ENCODE measurements around the gene ZNF277. TPM values are rescaled to one million over a fixed set of nuclear protein-coding genes. Genes with fewer than 3 reads are reported as not detected.
A peak's percentile ranks its signal among the peaks of the same experiment; 100 is the strongest.

ZNF277 gene
- total RNA-seq, 2 experiments from 2014 or later, result 21.2 to 21.6 TPM

DNA sequence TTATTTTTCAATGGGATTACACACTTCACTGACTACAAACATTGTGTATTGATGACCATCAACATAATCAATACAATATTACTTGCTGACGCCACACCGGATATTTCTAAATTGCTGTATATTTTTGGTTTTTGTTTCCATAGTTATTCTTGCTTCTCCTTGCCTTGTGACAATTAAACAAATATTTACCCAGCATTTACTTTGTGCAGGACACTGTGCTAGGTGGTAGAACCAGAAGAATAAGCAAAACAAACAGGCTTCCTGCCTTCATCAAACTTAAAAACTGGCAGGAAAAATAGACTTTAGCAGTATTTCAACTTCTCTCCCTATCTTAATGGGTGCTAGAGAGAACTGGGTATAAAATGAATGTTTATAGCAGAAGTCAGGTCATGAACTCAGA lies 50.6 kb downstream of the ZNF277 start:
- POLR2A ChIA-PET, result no interaction called here
- Mint-ChIP-seq H3K27me3 (no peaks in the 10 kb centered on the region), H3K4me3 (no peak overlapping the region), H3K27ac (no peak overlapping the region), H3K4me1 (peaks cover 9% of the 10 kb centered on the region), H3K9me3 (no peaks in the 10 kb centered on the region), H3K36me3 (peaks cover 1% of the 10 kb centered on the region)
- no peak for DNase-seq
- ATAC-seq (ENCODE audit: low read depth), result no peak

DNA sequence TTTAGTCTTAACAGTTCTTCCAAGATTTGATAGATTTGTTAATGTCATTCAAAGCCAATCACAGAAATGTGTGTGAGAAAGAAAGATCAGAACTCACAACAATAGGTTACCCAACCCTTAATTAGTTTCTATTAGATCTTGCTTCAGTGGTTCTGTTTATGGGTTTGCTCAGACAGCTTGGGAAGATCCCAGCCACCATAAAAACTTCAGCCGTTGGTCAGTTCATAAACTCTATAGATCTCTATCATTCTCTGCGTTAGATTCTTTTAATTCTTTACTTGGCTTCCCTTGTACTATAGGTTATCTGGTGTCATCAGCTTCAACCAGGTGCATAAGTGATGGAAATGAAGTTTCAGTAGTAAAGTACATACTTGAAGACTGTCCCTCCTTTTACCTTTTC lies 54.4 kb downstream of the ZNF277 start:
- no peak overlapping the region for H3K4me3 Mint-ChIP-seq

DNA sequence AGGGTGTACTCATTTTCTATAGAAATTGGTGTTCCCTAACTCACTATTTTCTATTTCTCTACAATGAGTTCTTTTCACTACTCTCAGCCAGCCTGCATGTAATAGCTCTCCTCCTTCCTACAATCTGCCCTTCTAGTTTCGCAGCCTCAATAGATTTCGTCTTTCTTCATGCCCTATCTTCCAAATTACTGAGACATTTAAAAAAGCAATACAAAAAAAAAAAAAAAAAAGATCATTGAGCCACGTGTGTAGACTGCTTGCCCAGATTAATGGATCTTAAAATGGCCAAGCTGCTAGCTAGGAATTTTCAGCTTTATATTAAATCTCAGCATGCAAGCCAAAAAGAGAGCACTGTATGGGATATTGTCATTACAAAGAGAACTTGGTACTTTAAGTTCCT lies 55.5 kb downstream of the ZNF277 start:
- ATAC-seq (ENCODE audit: low read depth), result no peak
- H3K27ac Mint-ChIP-seq, result no peak overlapping the region
- POLR2A ChIA-PET, result no interaction called here

More for the DNA sequence above, 54.4 kb downstream of the ZNF277 start:
- POLR2A ChIA-PET, result no interaction called here
- peaks cover 1% of the 10 kb centered on the region for H3K36me3 Mint-ChIP-seq
- ATAC-seq (ENCODE audit: low read depth), result no peak
- H3K9me3 Mint-ChIP-seq, result no peaks in the 10 kb centered on the region
- H3K27me3 Mint-ChIP-seq, result no peaks in the 10 kb centered on the region
- H3K27ac Mint-ChIP-seq, result no peak overlapping the region
- H3K4me1 Mint-ChIP-seq, result peaks cover 4% of the 10 kb centered on the region
- DNase-seq, result no peak

DNA sequence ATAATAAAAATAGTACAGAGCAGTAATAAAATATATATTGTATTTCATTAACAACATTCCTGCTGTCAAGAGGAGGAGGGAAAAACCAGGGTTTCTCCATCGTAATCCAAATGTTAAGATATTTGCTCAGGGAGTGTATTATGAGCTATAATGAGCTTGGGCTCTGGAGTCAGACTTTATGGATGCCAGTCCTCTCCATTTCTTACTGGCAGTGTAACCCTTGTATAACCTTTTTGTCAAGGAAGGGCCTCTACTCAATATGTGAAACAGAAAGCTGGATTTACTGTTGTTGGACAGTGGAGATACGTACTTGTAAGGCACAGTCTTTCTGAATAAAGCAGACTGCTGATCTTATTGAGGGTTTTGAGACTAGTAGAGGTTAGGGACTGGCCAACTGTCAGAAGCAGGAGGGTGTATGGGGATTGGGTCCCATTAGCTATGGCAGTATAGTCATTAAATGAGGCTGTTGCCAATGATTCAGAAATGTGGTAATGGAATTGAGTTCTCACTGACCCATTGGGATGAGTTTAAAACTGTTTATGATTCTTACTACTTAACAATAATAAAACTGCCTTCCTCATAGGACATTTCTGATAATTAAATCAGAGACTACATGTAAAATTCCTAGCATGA lies 56.5 kb downstream of the ZNF277 start:
- POLR2A ChIA-PET, result no interaction called here
- Mint-ChIP-seq H3K9me3 (no peaks in the 10 kb centered on the region), H3K4me1 (peaks cover 7% of the 10 kb centered on the region), H3K27me3 (no peaks in the 10 kb centered on the region), H3K27ac (no peak overlapping the region), H3K4me3 (no peak overlapping the region), H3K36me3 (peaks cover 1% of the 10 kb centered on the region)
- DNase-seq, result no peak
- ATAC-seq (ENCODE audit: low read depth), result no peak

More for the DNA sequence above, 55.5 kb downstream of the ZNF277 start:
- no peak for DNase-seq
- H3K4me3 Mint-ChIP-seq, result no peak overlapping the region
- H3K9me3 Mint-ChIP-seq, result no peaks in the 10 kb centered on the region
- H3K36me3 Mint-ChIP-seq, result peaks cover 1% of the 10 kb centered on the region
- no peaks in the 10 kb centered on the region for H3K27me3 Mint-ChIP-seq
- peaks cover 7% of the 10 kb centered on the region for H3K4me1 Mint-ChIP-seq

DNA sequence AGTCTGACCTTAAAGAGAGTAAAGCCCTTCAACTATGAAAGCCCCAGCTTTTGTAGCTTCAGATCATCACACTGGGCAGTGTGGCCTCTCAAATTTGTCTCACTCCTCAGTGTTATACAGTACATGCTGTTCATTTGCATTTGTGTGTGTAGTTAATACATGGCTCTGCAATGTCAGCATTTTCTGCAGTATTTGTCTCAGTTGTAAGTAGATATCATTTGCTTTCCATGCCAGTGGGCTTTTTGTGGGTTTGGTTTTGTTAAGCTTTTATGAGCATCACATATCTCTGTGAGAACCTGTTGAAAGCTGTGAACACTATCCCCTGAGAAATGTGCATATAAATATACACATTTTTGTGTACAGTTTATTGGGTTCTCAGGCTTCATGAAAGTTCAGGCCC lies 57.0 kb downstream of the ZNF277 start:
- H3K9me3 Mint-ChIP-seq, result no peaks in the 10 kb centered on the region
- POLR2A ChIA-PET, result no interaction called here
- no peaks in the 10 kb centered on the region for H3K27me3 Mint-ChIP-seq
- no peak overlapping the region for H3K27ac Mint-ChIP-seq
- ATAC-seq (ENCODE audit: low read depth), result no peak
- DNase-seq, result no peak
- peaks cover 7% of the 10 kb centered on the region for H3K4me1 Mint-ChIP-seq
- peaks cover 1% of the 10 kb centered on the region for H3K36me3 Mint-ChIP-seq
- H3K4me3 Mint-ChIP-seq, result no peak overlapping the region

DNA sequence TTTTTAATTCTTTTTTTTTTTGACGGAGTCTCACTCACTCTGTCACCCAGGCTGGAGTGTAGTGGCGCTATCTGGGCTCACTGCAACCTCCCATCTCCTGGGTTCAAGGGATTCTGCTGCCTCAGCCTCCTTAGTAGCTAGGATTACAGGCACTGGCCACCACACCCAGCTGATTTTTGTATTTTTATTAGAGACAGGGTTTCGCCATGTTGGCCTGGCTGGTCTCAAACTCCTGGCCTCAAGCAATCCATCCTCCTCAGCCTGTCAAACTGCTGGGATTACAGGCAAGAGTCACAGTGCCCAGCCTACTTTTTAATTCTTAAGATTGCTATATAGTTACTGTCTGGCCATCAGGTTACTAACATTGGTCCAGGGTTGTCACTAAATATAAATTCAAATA lies 59.6 kb downstream of the ZNF277 start:
- Mint-ChIP-seq H3K27ac (no peak overlapping the region), H3K36me3 (peaks cover 1% of the 10 kb centered on the region), H3K4me1 (peaks cover 5% of the 10 kb centered on the region), H3K9me3 (no peaks in the 10 kb centered on the region), H3K4me3 (no peak overlapping the region), H3K27me3 (no peaks in the 10 kb centered on the region)
- no peak for DNase-seq
- POLR2A ChIA-PET, result no interaction called here
- no peak for ATAC-seq (ENCODE audit: low read depth)

DNA sequence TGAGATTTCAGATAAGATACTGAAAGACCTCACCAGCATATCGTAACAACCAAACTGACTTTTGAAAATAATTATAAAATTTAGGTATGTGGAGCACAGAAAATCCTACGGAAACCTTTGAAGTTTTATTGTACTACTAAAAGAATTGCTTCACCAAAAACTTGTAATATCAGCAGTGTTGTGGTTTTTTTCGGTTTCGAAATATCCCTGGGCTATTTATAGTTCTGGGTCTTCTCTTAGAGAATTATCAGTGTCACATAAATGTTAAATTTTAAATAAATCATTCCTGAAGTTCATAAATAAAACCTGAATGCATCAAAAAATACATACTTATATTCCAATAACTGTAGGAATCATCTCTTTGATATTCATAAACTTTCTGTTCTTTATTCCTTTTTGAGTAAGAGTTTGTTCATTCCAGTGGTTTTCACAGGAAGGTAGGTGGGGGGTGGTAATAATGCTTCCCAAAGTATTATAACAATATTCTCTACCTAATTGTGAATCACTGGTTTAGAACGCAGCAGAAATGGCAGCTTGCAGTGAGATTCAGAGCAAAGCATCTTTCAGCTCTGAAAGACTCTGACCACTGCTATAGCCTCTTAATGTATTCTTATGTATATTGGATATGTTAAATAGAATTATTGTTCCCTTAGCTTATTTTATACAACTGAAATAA lies 60.2 kb downstream of the ZNF277 start:
- POLR2A ChIA-PET, result no interaction called here
- H3K4me1 Mint-ChIP-seq, result peaks cover 5% of the 10 kb centered on the region

DNA sequence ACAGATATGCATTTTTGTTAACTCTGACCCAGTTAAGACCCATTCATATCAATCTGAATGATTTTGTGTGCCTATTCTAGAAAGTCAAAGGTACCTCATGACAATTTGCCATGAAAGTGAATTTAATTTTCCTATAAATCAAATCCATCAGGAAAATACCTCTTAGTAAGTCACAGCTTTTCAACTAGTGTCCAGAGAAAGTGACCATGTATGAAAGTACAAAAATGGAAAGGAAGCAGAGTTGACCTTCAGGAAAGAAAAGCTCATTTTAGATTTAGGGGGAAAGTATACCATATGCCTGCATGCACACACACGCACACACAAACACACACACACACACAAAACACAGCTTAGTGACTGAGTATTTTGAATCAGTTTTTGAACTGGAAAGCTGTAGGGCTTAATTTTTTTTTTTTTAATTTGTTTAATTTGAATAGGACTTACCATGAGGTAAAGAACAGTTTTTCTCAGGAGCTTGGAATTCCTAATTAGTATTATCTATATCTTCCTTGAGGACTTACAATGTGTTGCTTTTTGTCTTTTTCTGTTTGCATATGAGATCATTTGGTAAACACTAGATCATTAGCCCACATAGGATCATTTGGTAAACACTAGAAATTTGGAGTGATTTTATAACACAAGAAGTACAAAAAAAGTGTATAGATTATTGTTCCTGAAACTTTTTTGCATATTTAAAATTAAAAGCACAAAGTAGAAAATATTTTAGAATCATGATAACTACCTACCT lies 61.6 kb downstream of the ZNF277 start:
- Mint-ChIP-seq H3K27ac (no peak overlapping the region), H3K27me3 (no peaks in the 10 kb centered on the region), H3K36me3 (no peaks in the 10 kb centered on the region), H3K4me1 (peaks cover 5% of the 10 kb centered on the region), H3K9me3 (no peaks in the 10 kb centered on the region), H3K4me3 (no peak overlapping the region)
- POLR2A ChIA-PET, result no interaction called here
- no peak for ATAC-seq (ENCODE audit: low read depth)
- DNase-seq, result no peak

More for the DNA sequence above, 60.2 kb downstream of the ZNF277 start:
- Mint-ChIP-seq H3K36me3 (no peaks in the 10 kb centered on the region), H3K27ac (no peak overlapping the region), H3K9me3 (no peaks in the 10 kb centered on the region), H3K27me3 (no peaks in the 10 kb centered on the region), H3K4me3 (no peak overlapping the region)
- DNase-seq (no peak), ATAC-seq (ENCODE audit: low read depth) (no peak)

DNA sequence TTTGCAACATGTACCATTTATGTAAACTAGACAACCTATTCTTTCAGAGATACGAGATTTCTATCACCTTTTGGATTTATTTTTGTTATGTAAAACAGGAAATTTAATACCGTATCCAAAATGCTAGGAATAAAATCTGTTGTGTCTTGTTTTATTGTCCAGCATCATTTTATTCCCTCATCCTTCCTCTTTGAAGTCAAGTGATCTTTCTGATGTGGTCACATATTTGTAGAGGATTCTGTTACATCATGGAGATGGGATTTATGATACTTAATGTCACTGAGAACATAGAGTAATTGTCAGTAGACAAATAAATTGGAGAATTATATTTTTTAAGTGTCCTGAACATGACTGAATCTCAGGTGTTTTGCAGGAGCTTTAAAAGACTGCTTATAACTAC lies 64.7 kb downstream of the ZNF277 start:
- Mint-ChIP-seq H3K36me3 (peaks cover 3% of the 10 kb centered on the region), H3K4me3 (no peak overlapping the region), H3K27me3 (no peaks in the 10 kb centered on the region), H3K9me3 (no peaks in the 10 kb centered on the region), H3K4me1 (peaks cover 7% of the 10 kb centered on the region), H3K27ac (no peak overlapping the region)
- DNase-seq, result no peak
- no peak for ATAC-seq (ENCODE audit: low read depth)
- POLR2A ChIA-PET, result no interaction called here

DNA sequence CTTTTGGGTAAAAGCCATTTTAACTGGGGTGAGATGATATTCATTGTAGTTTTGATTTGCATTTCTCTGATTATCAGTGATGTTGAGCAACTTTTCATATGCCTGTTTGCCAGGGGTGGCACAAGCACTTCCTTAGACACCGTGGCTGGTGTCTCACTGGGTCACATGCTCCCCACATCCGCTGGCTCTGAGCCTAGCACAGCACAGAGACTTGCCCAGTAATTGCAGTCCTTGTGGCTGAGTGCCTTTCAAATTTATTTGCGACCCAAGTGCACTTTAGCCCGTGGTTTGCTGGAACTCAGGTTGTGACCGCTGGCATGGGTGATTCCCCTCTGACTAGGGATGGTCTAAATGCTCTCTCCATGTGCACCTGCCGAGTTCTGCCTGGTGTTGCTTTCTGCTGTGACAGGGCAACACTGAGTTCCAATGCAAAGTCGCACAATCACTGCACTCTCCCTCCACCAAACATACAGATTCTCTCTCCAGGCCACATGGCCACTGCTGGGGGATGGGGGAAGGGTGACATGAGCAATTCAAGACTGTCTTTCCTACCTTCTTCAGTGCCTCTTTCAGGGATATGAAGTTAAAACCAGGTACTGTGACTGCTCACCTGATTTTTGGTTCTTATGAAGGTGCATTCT lies 66.5 kb downstream of the ZNF277 start:
- Mint-ChIP-seq H3K4me1 (peaks cover 4% of the 10 kb centered on the region), H3K27me3 (no peaks in the 10 kb centered on the region), H3K27ac (no peak overlapping the region), H3K4me3 (no peak overlapping the region), H3K9me3 (no peaks in the 10 kb centered on the region), H3K36me3 (peaks cover 3% of the 10 kb centered on the region)
- ATAC-seq (ENCODE audit: low read depth), result peak; percentile 80
- DNase-seq, result no peak
- POLR2A ChIA-PET, result no interaction called here

DNA sequence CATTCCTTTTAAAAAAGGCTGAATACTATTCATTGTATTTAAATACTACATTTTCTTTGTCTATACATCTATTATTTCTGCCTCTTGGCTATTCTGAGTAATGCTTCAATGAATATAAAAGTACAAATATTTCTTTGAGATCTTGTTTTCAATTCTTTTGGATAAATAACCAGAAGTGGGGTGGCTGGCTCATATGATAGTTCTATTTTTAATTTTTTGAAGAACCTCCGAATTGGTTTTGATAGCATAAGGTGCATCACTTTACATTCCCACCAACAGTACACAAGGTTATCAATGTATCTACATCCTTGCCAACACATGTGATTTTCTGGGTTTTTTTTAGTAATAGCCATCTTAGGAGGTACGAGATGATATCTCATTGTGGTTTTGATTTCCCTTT lies 72.5 kb downstream of the ZNF277 start:
- POLR2A ChIA-PET, result no interaction called here
- H3K27ac Mint-ChIP-seq, result no peak overlapping the region
- no peak overlapping the region for H3K4me3 Mint-ChIP-seq
- no peaks in the 10 kb centered on the region for H3K27me3 Mint-ChIP-seq
- peaks cover 3% of the 10 kb centered on the region for H3K36me3 Mint-ChIP-seq
- ATAC-seq (ENCODE audit: low read depth), result no peak
- H3K4me1 Mint-ChIP-seq, result peaks cover 2% of the 10 kb centered on the region
- no peak for DNase-seq
- no peaks in the 10 kb centered on the region for H3K9me3 Mint-ChIP-seq

DNA sequence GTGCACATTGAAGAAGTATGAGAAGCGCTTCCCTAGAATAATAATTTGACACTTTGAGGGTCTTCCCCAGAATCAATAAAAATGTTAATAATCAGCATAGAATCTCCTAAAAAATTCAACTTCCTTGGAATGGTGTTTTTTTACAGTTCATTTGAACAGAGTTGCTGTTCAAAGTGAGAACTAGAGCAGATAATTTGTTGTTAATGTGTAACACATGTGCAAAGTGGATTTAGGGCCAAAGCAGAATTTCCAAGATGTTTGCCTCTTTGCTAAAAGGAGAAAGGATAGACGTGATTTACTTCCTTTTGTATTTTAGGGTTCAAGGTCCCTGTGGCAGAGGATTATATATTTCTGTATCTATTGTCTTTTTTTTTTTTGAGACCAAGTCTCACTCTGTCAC lies 73.8 kb downstream of the ZNF277 start:
- no peak overlapping the region for H3K27ac Mint-ChIP-seq

DNA sequence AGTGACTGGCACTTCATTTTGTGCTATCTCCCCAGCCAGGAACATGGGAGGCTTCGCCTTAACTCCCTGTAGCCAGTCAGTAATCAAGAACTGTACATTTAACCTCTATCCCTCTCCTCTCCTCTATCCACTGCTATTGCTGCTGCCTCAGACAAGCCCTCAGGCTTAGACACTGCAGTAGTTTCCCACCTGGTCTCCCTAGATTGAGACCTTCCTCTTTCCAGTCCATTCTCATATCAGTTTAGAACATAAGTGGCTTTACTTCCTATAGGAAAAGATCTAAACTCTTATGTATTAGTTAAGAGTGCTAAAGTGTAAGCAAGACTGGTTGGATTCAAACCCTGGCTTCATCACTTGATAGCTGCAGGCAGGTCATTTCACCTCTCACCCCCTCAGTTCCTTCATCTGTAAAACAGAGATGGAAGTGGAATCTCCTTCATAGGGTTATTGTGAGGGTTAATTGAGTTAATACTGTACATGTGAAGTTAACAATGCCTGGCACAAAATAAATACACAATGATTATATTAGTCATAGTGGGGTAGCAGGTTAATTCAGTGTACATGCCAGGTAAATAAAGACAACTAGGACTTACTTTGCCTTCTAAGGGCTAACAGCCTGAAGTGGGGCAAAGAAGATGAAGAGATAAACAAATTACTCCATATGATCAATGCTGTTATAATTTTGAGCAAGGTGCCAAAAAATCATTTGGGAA lies 76.1 kb downstream of the ZNF277 start:
- POLR2A ChIA-PET, result no interaction called here
- DNase-seq (no peak), ATAC-seq (ENCODE audit: low read depth) (no peak)
- H3K4me1 Mint-ChIP-seq, result peaks cover 10% of the 10 kb centered on the region
- peaks cover 3% of the 10 kb centered on the region for H3K36me3 Mint-ChIP-seq
- H3K27ac Mint-ChIP-seq, result no peak overlapping the region
- no peak overlapping the region for H3K4me3 Mint-ChIP-seq
- H3K9me3 Mint-ChIP-seq, result no peaks in the 10 kb centered on the region
- H3K27me3 Mint-ChIP-seq, result no peaks in the 10 kb centered on the region

More for the DNA sequence above, 73.8 kb downstream of the ZNF277 start:
- H3K4me1 Mint-ChIP-seq, result peaks cover 2% of the 10 kb centered on the region
- no peak overlapping the region for H3K4me3 Mint-ChIP-seq
- POLR2A ChIA-PET, result no interaction called here
- H3K36me3 Mint-ChIP-seq, result peaks cover 3% of the 10 kb centered on the region
- no peaks in the 10 kb centered on the region for H3K9me3 Mint-ChIP-seq
- ATAC-seq (ENCODE audit: low read depth) (no peak), DNase-seq (no peak)
- H3K27me3 Mint-ChIP-seq, result no peaks in the 10 kb centered on the region

All from activated naive CD8-positive, alpha-beta T cell treated with anti-CD3 and anti-CD28 coated beads, Interleukin-2, amount 10 ng/mL, durations not matched to agents 7 days and 5 days (primary cell).